HG03139 (cell line): ENCODE data around the gene OR4D1.

Source experiments
- ATAC-seq: cut with Tn5 transposase; IDR thresholded peaks from one replicate; pipeline ENCODE4 v1.9.1; 2021; ENCODE audit not compliant: unreplicated experiment

The OR4D1 gene

DNA sequence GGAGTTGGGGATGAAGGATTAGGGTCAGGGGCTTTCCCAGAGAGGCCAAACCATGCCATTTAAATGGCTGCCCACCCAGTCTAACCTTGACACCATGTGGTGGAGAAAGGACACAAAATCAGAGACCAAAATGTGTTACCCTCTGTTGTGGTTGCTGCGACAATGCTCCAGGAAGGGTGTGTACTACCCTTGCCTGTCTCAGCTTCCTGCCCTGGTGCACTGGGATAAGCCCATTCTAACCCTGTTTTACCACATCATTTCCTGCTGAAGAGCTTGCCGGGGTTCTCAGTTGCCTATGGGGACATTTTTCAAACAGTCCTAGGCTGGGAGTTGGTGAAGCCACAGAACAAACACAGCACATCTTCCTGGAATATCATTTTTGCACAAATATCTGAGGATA is 4.9 kb downstream of the OR4D1 start:
- no peak for ATAC-seq

DNA sequence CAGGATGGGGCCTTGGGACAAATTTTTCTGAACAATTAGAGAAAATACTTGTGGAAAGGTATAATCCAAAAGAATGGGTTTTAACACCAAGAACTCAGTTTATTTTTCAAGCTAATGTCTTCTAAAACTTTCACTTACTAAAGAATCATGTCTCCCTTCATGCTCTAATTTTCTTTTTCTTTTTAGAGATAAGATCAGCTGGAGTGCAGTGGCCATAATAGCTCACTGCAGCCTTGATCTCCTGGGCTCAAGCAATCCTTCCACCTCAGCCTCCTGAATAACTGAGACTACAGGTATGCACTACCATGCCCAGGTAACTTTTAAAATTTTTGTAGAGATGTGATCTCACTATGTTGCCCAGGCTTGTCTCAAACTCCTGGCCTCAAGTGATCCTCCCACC is 5.5 kb downstream of the OR4D1 start:
- ATAC-seq, result no peak

DNA sequence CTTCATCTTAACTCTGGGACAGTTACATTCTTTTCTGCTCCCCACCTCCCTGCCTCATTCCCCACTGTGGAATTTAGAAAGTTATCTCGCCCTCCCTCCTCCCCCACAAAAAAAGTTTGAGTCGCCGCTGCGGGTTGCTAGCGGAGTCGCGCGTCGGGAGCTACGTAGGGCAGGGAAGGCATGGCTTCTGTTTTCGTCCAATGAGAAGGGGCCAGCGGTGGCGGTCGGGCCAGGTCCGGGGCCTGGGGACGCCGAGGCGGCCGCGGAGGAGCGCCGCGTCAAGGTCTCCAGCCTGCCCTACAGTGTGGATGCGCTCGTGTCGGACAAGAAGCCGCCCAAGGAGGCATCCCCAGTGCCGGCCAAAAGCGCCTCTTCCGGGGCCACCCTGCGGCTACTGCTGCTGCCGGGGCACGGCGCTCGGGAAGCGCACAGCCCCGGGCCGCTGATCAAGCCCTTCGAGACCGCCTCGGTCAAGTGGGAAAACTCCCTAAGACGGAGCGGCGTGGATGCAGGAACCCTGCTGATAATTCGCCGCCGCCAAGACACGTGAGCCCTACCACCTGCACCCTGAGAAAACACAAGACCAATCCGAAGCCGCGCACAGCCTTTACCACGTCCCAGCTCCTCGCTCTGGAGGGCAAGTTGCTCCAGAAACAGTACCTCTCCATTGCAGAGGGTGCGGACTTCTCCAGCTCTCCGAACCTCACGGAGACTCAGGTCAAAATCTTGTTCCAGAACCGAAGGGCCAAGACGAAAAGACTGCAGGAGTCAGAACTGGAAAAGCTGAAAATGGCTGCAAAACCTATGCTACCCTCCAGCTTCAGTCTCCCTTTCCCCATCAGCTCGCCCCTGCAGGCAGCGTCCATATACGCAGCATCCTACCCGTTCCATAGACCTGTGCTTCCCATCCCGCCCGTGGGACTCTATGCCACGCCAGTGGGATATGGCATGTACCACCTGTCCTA is 8.9 kb downstream of the OR4D1 start:
- no peak for ATAC-seq

- ATAC-seq, result no peak
Measured at GRCh38 chr17:58158181-58158580, 10.0 kb downstream of the OR4D1 start.

DNA sequence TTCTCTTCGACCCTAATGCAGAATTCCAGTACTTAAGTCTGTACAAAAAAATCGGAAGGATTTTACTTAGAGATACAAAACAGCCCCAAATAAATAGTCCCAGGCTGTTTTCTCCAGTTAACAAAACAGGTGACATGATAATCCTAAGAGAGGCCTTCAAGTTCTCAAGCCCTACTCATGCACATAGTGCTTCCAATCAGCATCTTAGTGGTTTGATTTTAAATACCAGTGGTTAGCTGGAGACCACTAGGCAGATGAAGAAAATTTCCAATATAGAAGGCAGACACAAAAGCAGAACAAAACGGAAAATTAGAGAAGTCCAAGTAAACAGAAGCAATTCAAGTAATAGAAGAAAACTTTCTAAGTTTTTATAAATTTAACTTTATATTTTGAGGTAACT is 13.4 kb downstream of the OR4D1 start:
- no peak for ATAC-seq

- no peak for ATAC-seq
Measured at GRCh38 chr17:58165981-58166380, 17.8 kb downstream of the OR4D1 start.

DNA sequence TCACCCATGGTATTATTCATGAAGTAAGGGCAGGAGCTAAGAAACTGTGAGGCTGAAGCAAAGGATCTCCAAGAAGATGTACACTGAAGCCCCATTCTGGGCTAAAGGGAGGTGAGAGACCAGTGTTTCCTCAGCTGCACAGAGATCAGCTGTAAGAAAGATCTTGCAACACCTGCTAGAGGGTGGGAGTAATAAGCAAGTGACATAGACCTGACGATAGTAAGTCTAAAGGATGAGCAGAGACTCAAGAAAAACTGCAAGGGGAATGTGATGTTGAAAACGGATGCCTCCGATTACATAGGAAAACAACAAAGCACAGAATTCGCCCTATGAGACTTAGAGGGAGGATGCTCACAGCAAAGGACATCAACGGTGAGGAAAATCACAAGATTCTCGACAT is 18.5 kb downstream of the OR4D1 start, which contains the start of gene OR4D2:
OR4D2 (plus strand) TSS at position 301 of the 400 bp plus-strand sequence. CDS start 2,674 bp downstream, outside the sequence.
- ATAC-seq, result no peak

DNA sequence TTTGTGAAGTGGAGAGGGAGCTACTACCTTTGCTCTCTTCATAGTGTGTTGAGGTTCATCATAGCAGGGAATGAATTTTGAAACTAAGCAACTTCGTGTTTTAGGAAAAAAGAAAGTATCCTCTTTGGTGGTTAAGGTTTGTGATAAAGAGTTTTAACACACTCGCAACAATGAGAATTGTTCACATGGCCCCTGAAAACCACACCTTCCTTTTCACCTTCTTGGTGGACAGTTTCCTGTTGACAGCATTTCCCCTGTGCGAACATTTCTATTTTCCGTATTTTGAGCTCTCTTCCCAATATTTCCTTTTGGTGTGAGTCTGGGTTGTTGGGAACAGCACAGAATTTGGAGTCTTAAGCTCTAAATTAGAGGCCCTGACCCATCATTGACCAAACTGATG is 22.4 kb downstream of the OR4D1 start:
- no peak for ATAC-seq

DNA sequence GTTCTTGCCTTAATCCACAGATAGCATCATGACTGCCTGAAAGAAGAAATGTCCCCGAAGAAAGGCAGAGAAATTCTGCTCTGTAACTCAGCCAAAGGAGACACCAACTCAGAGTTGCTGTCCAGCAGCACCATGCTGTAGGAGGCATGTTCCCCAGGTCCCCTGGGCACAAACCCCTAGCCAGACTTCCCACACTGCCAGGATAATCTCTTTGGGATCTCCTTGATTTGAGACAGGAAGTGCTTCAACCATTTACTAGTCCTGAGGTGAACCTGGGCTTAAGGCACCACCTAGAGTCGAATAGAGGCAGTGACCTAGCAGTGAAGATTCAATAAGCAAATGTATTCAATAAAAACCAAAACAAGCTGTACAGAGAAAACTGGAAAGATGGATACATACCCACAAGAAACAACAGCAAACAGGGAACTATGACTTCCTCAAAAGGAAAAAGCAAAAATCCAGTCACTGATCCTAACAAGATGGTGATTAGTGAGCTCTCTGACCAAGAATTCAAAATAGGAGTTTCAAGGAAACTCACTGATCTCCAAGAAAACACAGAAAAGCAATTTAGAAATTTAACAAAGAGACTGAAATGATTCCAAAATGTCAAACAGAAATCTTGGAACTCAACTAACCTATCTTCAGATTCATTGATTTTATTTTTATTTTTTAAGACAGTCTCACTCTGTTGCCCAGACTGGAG is 24.3 kb downstream of the OR4D1 start:
- no peak for ATAC-seq

- ATAC-seq, result no peak
Measured at GRCh38 chr17:58174871-58175270, 26.7 kb downstream of the OR4D1 start.

DNA sequence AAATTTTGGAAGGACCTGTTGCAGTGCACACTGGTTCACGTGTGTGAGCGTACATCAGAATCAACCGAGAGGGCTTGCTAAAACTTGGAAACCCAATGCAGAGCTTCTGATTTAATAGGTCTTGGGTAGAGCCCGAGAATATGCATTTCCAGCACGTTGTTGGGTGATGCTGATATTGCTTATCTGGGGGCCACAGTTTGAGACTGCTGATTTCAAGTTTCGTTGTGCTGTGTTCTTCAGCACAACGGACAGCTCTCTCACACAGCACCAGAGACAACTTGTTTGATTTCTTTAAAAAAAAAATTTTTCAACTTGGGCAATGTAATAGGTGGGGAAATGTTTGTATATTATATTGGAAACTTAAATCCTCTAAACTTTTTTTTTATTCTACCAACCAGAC is 28.0 kb downstream of the OR4D1 start:
- ATAC-seq, result no peak

DNA sequence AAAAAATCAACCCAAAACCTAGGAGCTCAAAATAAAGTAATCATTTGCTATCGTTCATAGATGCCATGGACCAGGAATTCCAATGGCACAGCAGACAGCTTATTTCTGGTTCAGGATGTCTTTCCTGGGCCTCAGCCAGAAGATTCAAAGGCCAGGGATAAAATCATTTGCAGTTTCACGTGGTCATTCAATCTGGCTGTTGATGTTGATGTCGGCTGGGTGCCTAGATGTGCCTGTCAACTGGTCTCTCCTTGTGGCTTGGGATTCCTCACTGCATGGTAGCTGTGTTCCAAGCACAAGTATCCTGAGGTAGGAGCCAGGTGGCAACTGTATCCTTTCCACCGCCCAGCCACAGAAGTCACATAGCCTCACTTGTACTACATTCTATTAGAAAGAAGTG is 33.6 kb downstream of the OR4D1 start:
- ATAC-seq, result no peak

- no peak for ATAC-seq
Measured at GRCh38 chr17:58183514-58183913, 35.3 kb downstream of the OR4D1 start.

GRCh38 chr17:58184308-58184985 is 36.3 kb downstream of the OR4D1 start:
- ATAC-seq, result no peak

DNA sequence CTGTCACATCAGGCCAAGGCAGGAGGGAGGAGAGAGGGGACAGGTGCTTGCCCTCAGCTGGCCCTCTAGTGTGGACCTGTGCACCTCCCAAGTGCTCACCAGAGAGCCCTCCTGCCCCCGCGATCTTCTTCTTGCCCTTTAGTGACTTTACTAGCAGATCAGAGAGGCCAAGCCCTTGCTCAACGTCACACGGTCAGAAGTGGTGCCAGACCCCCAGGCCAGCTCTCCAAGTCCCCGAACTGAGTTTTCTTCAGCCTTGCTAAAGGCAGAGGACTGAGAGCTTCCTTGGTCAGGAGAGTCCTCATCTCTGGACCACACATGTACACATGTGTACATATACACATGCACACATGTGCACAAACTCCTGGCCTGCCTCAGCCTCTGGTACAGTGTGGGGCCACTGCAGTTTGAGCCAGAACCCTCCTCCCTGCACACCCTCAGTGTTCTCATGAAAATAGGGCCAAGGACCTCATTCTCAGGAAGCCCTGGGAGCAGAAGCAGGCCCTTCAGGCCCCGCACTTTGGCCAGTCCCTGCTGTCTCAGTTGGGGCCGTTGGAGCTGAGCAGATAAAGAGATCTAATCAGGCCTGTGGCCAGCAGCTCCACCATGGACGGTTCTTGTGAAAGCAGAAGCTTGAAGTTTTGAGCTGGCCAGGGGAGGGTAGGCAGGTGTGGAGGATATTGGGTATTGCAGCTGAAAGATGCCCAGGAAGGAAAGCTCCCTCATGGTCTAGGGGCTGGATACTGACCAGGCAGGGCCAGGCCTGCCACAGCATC is 37.0 kb downstream of the OR4D1 start:
- no peak for ATAC-seq

DNA sequence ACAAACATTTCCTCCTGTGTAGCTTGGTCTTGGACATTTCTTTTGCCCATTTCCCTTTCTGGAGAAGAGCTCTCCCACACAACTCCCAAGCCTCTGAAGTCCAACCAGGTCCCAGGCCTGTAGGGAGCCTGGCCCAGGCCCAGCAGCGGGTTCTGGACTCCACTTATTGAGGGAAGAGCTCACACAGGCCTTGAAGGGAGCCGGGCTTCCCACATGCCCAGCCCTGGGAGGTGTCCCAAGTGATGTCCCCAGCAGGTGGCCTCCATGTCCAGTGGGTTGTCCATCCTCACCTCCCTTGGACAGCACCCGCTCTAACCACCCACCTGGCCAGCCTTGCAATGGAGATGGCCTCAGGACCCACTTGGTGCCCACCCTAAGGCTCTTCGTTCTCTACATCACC is 38.4 kb downstream of the OR4D1 start:
- no peak for ATAC-seq

- no peak for ATAC-seq
Measured at GRCh38 chr17:58187063-58187462, 38.9 kb downstream of the OR4D1 start.

DNA sequence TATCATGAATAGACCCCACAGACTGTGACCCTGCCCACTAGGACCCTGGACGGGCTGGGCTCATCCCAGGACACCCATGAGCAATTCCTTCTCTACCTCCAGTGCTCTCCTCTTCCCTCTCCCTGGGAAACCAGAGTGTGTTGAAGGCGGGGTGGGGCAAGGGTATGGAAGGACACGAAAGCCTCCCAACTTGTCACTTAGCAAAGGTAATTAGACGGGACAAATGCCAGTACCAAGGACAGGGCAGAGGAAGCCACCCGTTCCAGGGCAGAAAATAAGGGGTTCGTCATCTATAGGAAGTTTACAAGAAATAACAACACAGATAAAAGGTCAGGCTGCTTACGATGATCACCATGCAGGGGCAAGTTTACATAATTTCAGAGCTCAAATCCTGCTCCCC is 39.5 kb downstream of the OR4D1 start:
- no peak for ATAC-seq

- no peak for ATAC-seq
Measured at GRCh38 chr17:58189436-58190146, 41.4 kb downstream of the OR4D1 start.

- ATAC-seq, result no peak
Measured at GRCh38 chr17:58191241-58191896, 43.2 kb downstream of the OR4D1 start.
